GM12892 (cell line): ENCODE data around the gene LCNL1.

ENCODE experiments used
- POLR2A ChIP-seq: IDR thresholded peaks from 2 replicates; pipeline ENCODE4 v1.6.1; 2011; ENCODE audit warnings: low read depth, low read length, control low read depth
- TAF1 ChIP-seq: IDR thresholded peaks from 2 replicates; pipeline ENCODE4 v1.6.1; 2011; ENCODE audit warnings: low read depth, mild to moderate bottlenecking, control low read depth, low read length, borderline replicate concordance

DNA sequence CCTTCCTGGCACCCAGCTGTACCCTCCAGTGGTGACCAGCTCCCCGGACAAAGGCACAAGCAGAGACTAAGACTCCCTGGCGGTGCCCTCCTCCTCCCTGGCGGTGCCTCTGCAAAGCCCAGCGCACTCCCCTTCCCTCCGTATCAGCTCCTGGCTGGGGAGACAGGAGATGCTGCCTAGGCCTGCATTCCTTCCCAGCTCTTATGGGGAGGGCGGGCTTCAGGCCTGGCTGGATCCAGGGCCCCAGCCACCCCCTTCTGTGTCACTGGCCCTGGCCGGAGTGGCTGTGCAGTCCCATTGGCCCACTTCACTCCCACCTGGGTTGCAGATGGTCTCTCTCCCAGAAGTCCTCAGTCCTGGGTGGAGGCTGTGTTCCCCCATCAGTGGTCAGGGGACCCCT lies 24.3 kb upstream of the LCNL1 start:
- TF ChIP-seq TAF1 (no peak), POLR2A (no peak)
